SK-N-SH (cell line): ENCODE data around the gene CDH4. TPM values are rescaled to one million over a fixed set of nuclear protein-coding genes. Genes with fewer than 3 reads are reported as not detected.

Source experiments
- CTCF ChIA-PET: fragments of 300-600, 350-600 bp; formaldehyde crosslinking; extraction: SDS; loops from one replicate; lab custom pipeline; 2021; lab: Yijun Ruan, JAX
- POLR2A ChIA-PET: fragments of 350-600 bp; sonication (Branson Sonifier 250); formaldehyde crosslinking; extraction: SDS; loops from one replicate; lab custom pipeline; 2020; ENCODE audit warnings: antibody characterized with exemption, inconsistent platforms; lab: Yijun Ruan, JAX
- DNase-seq: peaks from one replicate; pipeline ENCODE4 v3.0.0; 2012
- H2AFZ ChIP-seq: fragments of 200-600 bp; sonication (generic); 2 replicates; pipeline ENCODE4 v1.8.1; 2016; ENCODE audit warnings: antibody characterized with exemption, mild to moderate bottlenecking, low read depth
- H3F3A ChIP-seq: fragments of 200-600 bp; sonication (generic); replicated peaks from 2 replicates; pipeline ENCODE3; 2016; ENCODE audit warnings: antibody characterized with exemption, mild to moderate bottlenecking; ENCODE audit not compliant: insufficient read depth
- H3K27ac ChIP-seq, 2 experiments: fragments of 200-500 bp in 1 of 2; fragments of 200-600 bp in 1 of 2; sonication (Bioruptor generic) in 1 of 2; sonication (generic), shearing (Covaris generic) in 1 of 2; 2 replicates each; pipeline versions ENCODE4 v1.5.1 to v1.6.1; 2014 to 2016; ENCODE audit warnings: low read depth in 2 of 2, inconsistent platforms in 1 of 2, low read length in 1 of 2, mild to moderate bottlenecking in 1 of 2, mixed read lengths in 1 of 2
- H3K27me3 ChIP-seq: fragments of 200-600 bp; sonication (generic), shearing (Covaris generic); 2 replicates; pipeline ENCODE4 v1.6.1; 2016; ENCODE audit warnings: mixed run types; ENCODE audit not compliant: insufficient read depth
- H3K36me3 ChIP-seq, 2 experiments: fragments of 200-500 bp in 1 of 2; fragments of 200-600 bp in 1 of 2; sonication (Bioruptor generic) in 1 of 2; sonication (generic) in 1 of 2; replicated peaks in 1 of 2; 2 replicates each; pipeline versions ENCODE3 to v1.5.1; 2014 to 2016; ENCODE audit warnings: low read length in 1 of 2, mild to moderate bottlenecking in 1 of 2; ENCODE audit not compliant: insufficient read depth in 2 of 2, control insufficient read depth in 1 of 2
- H3K4me1 ChIP-seq, 2 experiments: fragments of 200-500 bp in 1 of 2; fragments of 200-600 bp in 1 of 2; sonication (Bioruptor generic) in 1 of 2; sonication (generic), shearing (Covaris generic) in 1 of 2; 2 replicates each; pipeline versions ENCODE4 v1.5.1 to v1.6.1; 2014 to 2016; ENCODE audit warnings: low read depth in 1 of 2, low read length in 1 of 2, mixed run types in 1 of 2; ENCODE audit not compliant: insufficient read depth in 2 of 2, control insufficient read depth in 1 of 2
- H3K4me2 ChIP-seq: fragments of 200-600 bp; sonication (generic), shearing (Covaris generic); 2 replicates; pipeline ENCODE4 v1.6.1; 2017; ENCODE audit warnings: mixed run types
- H3K4me3 ChIP-seq, 2 experiments: fragments of 200-500 bp in 1 of 2; fragments of 200-600 bp in 1 of 2; sonication (Bioruptor generic) in 1 of 2; sonication (generic), shearing (Covaris generic) in 1 of 2; 2 replicates each; pipeline versions ENCODE4 v1.5.1 to v1.8.1; 2014 to 2016; ENCODE audit warnings: low read depth in 2 of 2, inconsistent platforms in 1 of 2, low read length in 1 of 2, mild to moderate bottlenecking in 1 of 2, mixed read lengths in 1 of 2, moderate library complexity in 1 of 2
- H3K79me2 ChIP-seq: fragments of 200-600 bp; sonication (generic); 2 replicates; pipeline ENCODE4 v1.8.1; 2017; ENCODE audit warnings: mild to moderate bottlenecking; ENCODE audit not compliant: insufficient read depth
- H3K9ac ChIP-seq: fragments of 200-600 bp; sonication (generic); 2 replicates; pipeline ENCODE4 v1.6.1; 2017; ENCODE audit warnings: mixed run types
- H3K9me2 ChIP-seq: fragments of 200-600 bp; sonication (generic); 2 replicates; pipeline ENCODE4 v1.6.1; 2017; ENCODE audit warnings: mixed run types
- H3K9me3 ChIP-seq: fragments of 200-600 bp; sonication (generic); 2 replicates; pipeline ENCODE4 v1.6.1; 2017; ENCODE audit warnings: mixed run types, mild to moderate bottlenecking, moderate library complexity
- H4K20me1 ChIP-seq: fragments of 200-600 bp; sonication (generic); 2 replicates; pipeline ENCODE4 v1.6.1; 2017; ENCODE audit warnings: mild to moderate bottlenecking, mixed run types; ENCODE audit not compliant: insufficient read depth
- CTCF ChIP-seq: fragments of 200-600 bp; sonication (generic); IDR thresholded peaks from 2 replicates; pipeline ENCODE4 v1.6.1; 2017; ENCODE audit warnings: antibody characterized with exemption, mild to moderate bottlenecking, moderate library complexity
- EZH2phosphoT487 ChIP-seq: fragments of 200-600 bp; sonication (generic); IDR thresholded peaks from 2 replicates; pipeline ENCODE4 v1.6.1; 2017; ENCODE audit warnings: low read depth, mixed run types, mild to moderate bottlenecking, antibody characterized with exemption, moderate library complexity, borderline replicate concordance
- FOSL2 ChIP-seq: IDR thresholded peaks from 2 replicates; pipeline ENCODE4 v1.4.0; 2012; ENCODE audit warnings: low read depth, mild to moderate bottlenecking, moderate library complexity, borderline replicate concordance
- IRF3 ChIP-seq: fragments of 150-350 bp; IDR thresholded peaks from 2 replicates; pipeline ENCODE4 v1.6.1; 2016; ENCODE audit warnings: mild to moderate bottlenecking, low read depth, low read length
- JUND ChIP-seq: IDR thresholded peaks from 2 replicates; pipeline ENCODE4 v1.4.0; 2012
- NRF1 ChIP-seq: IDR thresholded peaks from 2 replicates; pipeline ENCODE4 v1.6.1; 2012; ENCODE audit warnings: low read depth, mild to moderate bottlenecking, low read length
- PBX3 ChIP-seq: IDR thresholded peaks from 2 replicates; pipeline ENCODE4; 2012
- POLR2AphosphoS5 ChIP-seq: IDR thresholded peaks from 2 replicates; pipeline ENCODE4 v1.6.1; 2012; ENCODE audit warnings: low read depth, low read length
- RCOR1 ChIP-seq: fragments of 150-350 bp; IDR thresholded peaks from 2 replicates; pipeline ENCODE4 v1.6.1; 2017; ENCODE audit warnings: antibody characterized with exemption, low read length
- RFX5 ChIP-seq: IDR thresholded peaks from 2 replicates; pipeline ENCODE4 v1.6.1; 2012; ENCODE audit warnings: mild to moderate bottlenecking, improper control_type of control experiment, low read length
- SIN3A ChIP-seq: IDR thresholded peaks from 2 replicates; pipeline ENCODE4 v1.6.1; 2012; ENCODE audit warnings: low read depth, mild to moderate bottlenecking, low read length, moderate library complexity, borderline replicate concordance
- SMC3 ChIP-seq: IDR thresholded peaks from 2 replicates; pipeline ENCODE4 v1.6.1; 2012; ENCODE audit warnings: low read depth, low read length, improper control_type of control experiment
- TAF1 ChIP-seq: IDR thresholded peaks from 2 replicates; pipeline ENCODE4 v1.6.1; 2012; ENCODE audit warnings: low read depth, mild to moderate bottlenecking, low read length, moderate library complexity, borderline replicate concordance
- USF1 ChIP-seq: IDR thresholded peaks from 2 replicates; pipeline ENCODE4 v1.4.0; 2012; ENCODE audit warnings: low read depth, borderline replicate concordance
- YY1 ChIP-seq: IDR thresholded peaks from 2 replicates; pipeline ENCODE4 v1.4.0; 2012; ENCODE audit warnings: low read depth, mild to moderate bottlenecking
- WGBS: methylation state at CpG from one replicate; pipeline ENCODE4 v1.1.6; 2017; ENCODE audit warnings: low lambda C conversion rate; 5-methylcytosine and 5-hydroxymethylcytosine counted together
- polyA plus RNA-seq, 3 experiments: library from polyadenylated mRNA; depleted of rRNA; stranded (reverse); fragments of >200 nt; gene quantifications; 2 replicates each; pipeline ENCODE4 v1.2.3, GENCODE V29; 2012

Gene CDH4
- polyA plus RNA-seq, 1 of the 3 experiments (the other 2 are of a cell fraction): not detected

GRCh38 chr20:61332016-61332975, 80.2 kb downstream of the CDH4 start:
- no peaks in the 10 kb centered on the region for H3K9me2 ChIP-seq
- no peaks in the 10 kb centered on the region for H3K9me3 ChIP-seq
- no peak overlapping the region for H3K9ac ChIP-seq
- POLR2A ChIA-PET: no interaction called here
- no peaks in the 10 kb centered on the region for H4K20me1 ChIP-seq
- WGBS: 59% methylated on average over 11 of the region's 22 CpGs
- CTCF ChIA-PET: no interaction called here
- H3K36me3 ChIP-seq: no peaks in the 10 kb centered on the region
- TF ChIP-seq YY1: no peak
- no peak for TF ChIP-seq USF1
- no peak for TF ChIP-seq POLR2AphosphoS5
- TF ChIP-seq RFX5: no peak
- TF ChIP-seq SMC3: no peak
- TF ChIP-seq CTCF: no peak
- no peak for DNase-seq
- no peaks in the 10 kb centered on the region for H3K79me2 ChIP-seq
- H3K4me2 ChIP-seq: no peak overlapping the region
- no peak overlapping the region for H2AFZ ChIP-seq
- H3K27me3 ChIP-seq: no peaks in the 10 kb centered on the region
- H3K27ac ChIP-seq: no peak overlapping the region
- H3K4me1 ChIP-seq: no peaks in the 10 kb centered on the region
- H3K4me3 ChIP-seq: no peak overlapping the region
- H3F3A ChIP-seq: no peaks in the 10 kb centered on the region

- 33% methylated on average over 9 of the region's 9 CpGs for WGBS
- Histone ChIP-seq H3K9me3 (no peaks in the 10 kb centered on the region), H3K4me2 (no peak overlapping the region), H3K36me3 (no peaks in the 10 kb centered on the region), H3F3A (no peaks in the 10 kb centered on the region), H3K27ac (no peak overlapping the region), H3K27me3 (no peaks in the 10 kb centered on the region), H3K4me1 (no peaks in the 10 kb centered on the region), H3K79me2 (no peaks in the 10 kb centered on the region), H3K4me3 (no peak overlapping the region), H2AFZ (no peak overlapping the region), H3K9ac (no peak overlapping the region), H4K20me1 (no peaks in the 10 kb centered on the region), H3K9me2 (no peaks in the 10 kb centered on the region)
- no peak for DNase-seq
- no peak for TF ChIP-seq PBX3
- TF ChIP-seq JUND: no peak
- TF ChIP-seq IRF3: no peak
- no peak for TF ChIP-seq SIN3A
- no peak for TF ChIP-seq FOSL2
- TF ChIP-seq TAF1: no peak
- TF ChIP-seq EZH2phosphoT487: no peak
- no peak for TF ChIP-seq RCOR1
- no peak for TF ChIP-seq NRF1
- no peak for TF ChIP-seq RFX5
- POLR2A ChIA-PET: no interaction called here
- CTCF ChIA-PET: interaction anchor here (1.3 kb wide), 1 partner anchor 553 kb away, joined by 3 read pairs; no protein-coding TSS in a partner anchor
These were observed 81.5 kb downstream of the CDH4 start for GRCh38 chr20:61333484-61334108.
